GM23248 (cell line): ENCODE data around the gene PIGR.

Source experiments
- EZH2 ChIP-seq: fragments of 200-600 bp; sonication (generic); IDR thresholded peaks from 2 replicates; pipeline ENCODE4 v1.6.1; 2018; ENCODE audit warnings: antibody characterized with exemption, mild to moderate bottlenecking; ENCODE audit not compliant: insufficient read depth, poor library complexity, severe bottlenecking
- EZH2phosphoT487 ChIP-seq: fragments of 200-600 bp; sonication (generic); IDR thresholded peaks from 2 replicates; pipeline ENCODE4 v1.6.1; 2018; ENCODE audit warnings: antibody characterized with exemption, moderate library complexity, mild to moderate bottlenecking, low read depth; ENCODE audit not compliant: insufficient read depth

GRCh38 chr1:206898915-206899431, 47.3 kb downstream of the PIGR start:
- TF ChIP-seq EZH2 (no peak), EZH2phosphoT487 (no peak)
